ENCODE measurements around the gene CLTC. TPM values are rescaled to one million over a fixed set of nuclear protein-coding genes. Genes with fewer than 3 reads are reported as not detected.
A peak's percentile ranks its signal among the peaks of the same experiment; 100 is the strongest.

Gene CLTC
- total and polyA plus RNA-seq, 2 of the 13 experiments (the other 11 are each of a cell fraction or from before 2014, with no cell fraction given): 134 to 283 TPM

DNA sequence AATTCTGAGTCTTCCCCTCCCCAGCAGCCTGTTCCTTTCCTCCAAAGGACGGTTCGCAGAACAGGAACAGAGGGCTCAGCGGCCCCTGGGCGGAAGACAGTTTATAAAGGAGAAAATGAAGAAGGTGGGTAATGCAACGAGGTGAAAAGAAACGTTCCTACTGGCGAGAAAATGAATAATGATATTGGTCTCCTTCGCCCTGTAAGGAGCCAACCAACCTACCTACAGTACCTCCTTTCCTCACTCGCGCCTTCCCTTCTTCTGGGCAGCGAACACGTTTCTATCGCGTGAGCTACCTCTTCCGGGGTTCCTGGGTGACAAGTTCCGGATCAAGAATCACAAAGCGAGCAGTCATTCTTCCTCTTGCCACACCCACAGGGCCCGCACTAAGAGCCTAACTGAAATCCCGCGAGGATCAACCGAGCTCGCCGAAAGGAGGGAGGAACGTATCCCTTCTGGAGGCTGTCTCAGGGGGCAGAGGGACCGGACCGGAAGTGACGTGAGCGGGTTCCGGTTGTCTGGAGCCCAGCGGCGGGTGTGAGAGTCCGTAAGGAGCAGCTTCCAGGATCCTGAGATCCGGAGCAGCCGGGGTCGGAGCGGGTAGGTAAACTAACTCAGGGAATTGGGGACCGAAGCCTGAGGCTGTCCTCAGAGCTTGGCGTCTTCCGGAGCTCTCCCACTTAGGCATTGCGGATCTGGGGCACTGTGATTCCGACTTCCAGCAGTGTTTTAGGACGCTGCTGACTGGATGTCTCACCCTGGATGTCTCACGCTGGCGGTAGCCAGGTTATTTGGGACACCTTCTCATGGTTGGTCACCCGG, 87.7 kb downstream of the CLTC start, which contains the start of the genes PTRH2 and VMP1 (continued):
- TF ChIP-seq NR3C1 (CRISPR knock-in tag; IDR thresholded peaks at IDR 0.05) (no peak), ERF (CRISPR knock-in tag; IDR thresholded peaks at IDR 0.05) (peak; percentile 97), EHMT2 (IDR thresholded peaks at IDR 0.05; ENCODE audit: borderline replicate concordance, low read depth, low read length) (no peak), CHD2 (IDR thresholded peaks at IDR 0.05; ENCODE audit: low read depth, low read length) (peak; percentile 97), ZMYM4 (CRISPR knock-in tag; IDR thresholded peaks at IDR 0.05) (peak; percentile 99), KLF9 (CRISPR knock-in tag; IDR thresholded peaks at IDR 0.05; ENCODE audit: low read depth) (peak; percentile 99), ZNF546 (CRISPR knock-in tag; conservative IDR thresholded peaks at IDR 0.05) (peak; percentile 38; the same call in 1 of the 2 replicates), KDM3A (CRISPR knock-in tag; IDR thresholded peaks at IDR 0.05; ENCODE audit: low read depth) (peak; percentile 33; the same call in 1 of the 2 replicates), MED13 (CRISPR knock-in tag; IDR thresholded peaks at IDR 0.05) (0 out of 2 replicates have a peak, but pooled peaks have one; percentile 80), RXRA (CRISPR knock-in tag; IDR thresholded peaks at IDR 0.05) (no peak; the same call in none of the 2 replicates), SMAD3 (CRISPR knock-in tag; IDR thresholded peaks at IDR 0.05) (peak; percentile 97; the same call in 1 of the 2 replicates), ZNF18 (CRISPR knock-in tag; IDR thresholded peaks at IDR 0.05; ENCODE audit: insufficient replicate concordance) (peak; percentile 69), TAF1 (CRISPR knock-in tag; IDR thresholded peaks at IDR 0.05) (peak; percentile 93), PHF5A (CRISPR knock-in tag; IDR thresholded peaks at IDR 0.05; ENCODE audit: low read depth, unreplicated experiment) (peak; percentile 69), ZNF816 (CRISPR knock-in tag; IDR thresholded peaks at IDR 0.05; ENCODE audit: borderline replicate concordance) (no peak; the same call in 1 of the 2 replicates), ZBTB7A (CRISPR knock-in tag; IDR thresholded peaks at IDR 0.05) (0 out of 2 replicates have a peak, but pooled peaks have one; percentile 38), ZNF513 (CRISPR knock-in tag; conservative IDR thresholded peaks at IDR 0.05) (no peak), ZFP62 (CRISPR knock-in tag; IDR thresholded peaks at IDR 0.05) (no peak)
- TF ChIP-seq, protein P1, sequence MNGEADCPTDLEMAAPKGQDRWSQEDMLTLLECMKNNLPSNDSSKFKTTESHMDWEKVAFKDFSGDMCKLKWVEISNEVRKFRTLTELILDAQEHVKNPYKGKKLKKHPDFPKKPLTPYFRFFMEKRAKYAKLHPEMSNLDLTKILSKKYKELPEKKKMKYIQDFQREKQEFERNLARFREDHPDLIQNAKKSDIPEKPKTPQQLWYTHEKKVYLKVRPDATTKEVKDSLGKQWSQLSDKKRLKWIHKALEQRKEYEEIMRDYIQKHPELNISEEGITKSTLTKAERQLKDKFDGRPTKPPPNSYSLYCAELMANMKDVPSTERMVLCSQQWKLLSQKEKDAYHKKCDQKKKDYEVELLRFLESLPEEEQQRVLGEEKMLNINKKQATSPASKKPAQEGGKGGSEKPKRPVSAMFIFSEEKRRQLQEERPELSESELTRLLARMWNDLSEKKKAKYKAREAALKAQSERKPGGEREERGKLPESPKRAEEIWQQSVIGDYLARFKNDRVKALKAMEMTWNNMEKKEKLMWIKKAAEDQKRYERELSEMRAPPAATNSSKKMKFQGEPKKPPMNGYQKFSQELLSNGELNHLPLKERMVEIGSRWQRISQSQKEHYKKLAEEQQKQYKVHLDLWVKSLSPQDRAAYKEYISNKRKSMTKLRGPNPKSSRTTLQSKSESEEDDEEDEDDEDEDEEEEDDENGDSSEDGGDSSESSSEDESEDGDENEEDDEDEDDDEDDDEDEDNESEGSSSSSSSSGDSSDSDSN (CRISPR knock-in tag; IDR thresholded peaks at IDR 0.05): peak; percentile 87
- TF ChIP-seq, protein P2, sequence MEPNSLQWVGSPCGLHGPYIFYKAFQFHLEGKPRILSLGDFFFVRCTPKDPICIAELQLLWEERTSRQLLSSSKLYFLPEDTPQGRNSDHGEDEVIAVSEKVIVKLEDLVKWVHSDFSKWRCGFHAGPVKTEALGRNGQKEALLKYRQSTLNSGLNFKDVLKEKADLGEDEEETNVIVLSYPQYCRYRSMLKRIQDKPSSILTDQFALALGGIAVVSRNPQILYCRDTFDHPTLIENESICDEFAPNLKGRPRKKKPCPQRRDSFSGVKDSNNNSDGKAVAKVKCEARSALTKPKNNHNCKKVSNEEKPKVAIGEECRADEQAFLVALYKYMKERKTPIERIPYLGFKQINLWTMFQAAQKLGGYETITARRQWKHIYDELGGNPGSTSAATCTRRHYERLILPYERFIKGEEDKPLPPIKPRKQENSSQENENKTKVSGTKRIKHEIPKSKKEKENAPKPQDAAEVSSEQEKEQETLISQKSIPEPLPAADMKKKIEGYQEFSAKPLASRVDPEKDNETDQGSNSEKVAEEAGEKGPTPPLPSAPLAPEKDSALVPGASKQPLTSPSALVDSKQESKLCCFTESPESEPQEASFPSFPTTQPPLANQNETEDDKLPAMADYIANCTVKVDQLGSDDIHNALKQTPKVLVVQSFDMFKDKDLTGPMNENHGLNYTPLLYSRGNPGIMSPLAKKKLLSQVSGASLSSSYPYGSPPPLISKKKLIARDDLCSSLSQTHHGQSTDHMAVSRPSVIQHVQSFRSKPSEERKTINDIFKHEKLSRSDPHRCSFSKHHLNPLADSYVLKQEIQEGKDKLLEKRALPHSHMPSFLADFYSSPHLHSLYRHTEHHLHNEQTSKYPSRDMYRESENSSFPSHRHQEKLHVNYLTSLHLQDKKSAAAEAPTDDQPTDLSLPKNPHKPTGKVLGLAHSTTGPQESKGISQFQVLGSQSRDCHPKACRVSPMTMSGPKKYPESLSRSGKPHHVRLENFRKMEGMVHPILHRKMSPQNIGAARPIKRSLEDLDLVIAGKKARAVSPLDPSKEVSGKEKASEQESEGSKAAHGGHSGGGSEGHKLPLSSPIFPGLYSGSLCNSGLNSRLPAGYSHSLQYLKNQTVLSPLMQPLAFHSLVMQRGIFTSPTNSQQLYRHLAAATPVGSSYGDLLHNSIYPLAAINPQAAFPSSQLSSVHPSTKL (CRISPR knock-in tag; IDR thresholded peaks at IDR 0.05): peak; percentile 72
